Sigmoid colon (tissue), 7 donors: ENCODE measurements around the gene ANKHD1. TPM values are rescaled to one million over a fixed set of nuclear protein-coding genes. Genes with fewer than 3 reads are reported as not detected.

Experiments used
- DNase-seq: peaks from one replicate; pipeline ENCODE4 v3.0.0-alpha.2; 2019
- H3K27ac ChIP-seq, 4 donors: fragments of 200-600 bp; sonication (generic); one replicate each; pipeline ENCODE4 v1.5.1; 2016 to 2019; ENCODE audit warnings: mild to moderate bottlenecking in 1 of 4
- H3K27me3 ChIP-seq, 3 donors: fragments of 200-600 bp; sonication (generic); one replicate each; pipeline ENCODE4 v1.5.1; 2019; ENCODE audit warnings: mild to moderate bottlenecking in 1 of 3
- H3K36me3 ChIP-seq, 4 donors: fragments of 200-600 bp; sonication (generic); one replicate each; pipeline ENCODE4 v1.5.1; 2016 to 2019
- H3K4me1 ChIP-seq, 4 donors: fragments of 200-600 bp; sonication (generic); one replicate each; pipeline ENCODE4 v1.5.1; 2017 to 2019
- H3K4me3 ChIP-seq, 4 donors: fragments of 200-600 bp; sonication (generic); one replicate each; pipeline ENCODE4 v1.5.1; 2017 to 2019; ENCODE audit warnings: mild to moderate bottlenecking in 2 of 4, moderate library complexity in 1 of 4
- H3K9me3 ChIP-seq, 4 donors: fragments of 200-600 bp in 3 of 4; sonication (generic) in 3 of 4; one replicate each; pipeline versions ENCODE4 v1.5.1 to v1.6.1; 2013 to 2019
- CTCF ChIP-seq, 4 experiments: fragments of 450-650 bp in 3 of 4; fragments of 200-600 bp in 1 of 4; IDR thresholded peaks; one replicate each; pipeline ENCODE4 v1.5.1; 2016 to 2019; ENCODE audit warnings: antibody characterized with exemption in 4 of 4, mild to moderate bottlenecking in 3 of 4, moderate library complexity in 2 of 4
- EP300 ChIP-seq, 4 donors: sonication (generic); formaldehyde crosslinking; IDR thresholded peaks; one replicate each; pipeline ENCODE4 v1.6.1; 2017; ENCODE audit warnings: antibody characterized with exemption in 4 of 4
- POLR2A ChIP-seq, 2 donors: fragments of 450-650 bp; IDR thresholded peaks; one replicate each; pipeline ENCODE4 v1.6.1; 2016; ENCODE audit warnings: antibody characterized with exemption in 2 of 2, mild to moderate bottlenecking in 2 of 2, moderate library complexity in 2 of 2
- POLR2AphosphoS5 ChIP-seq, 4 donors: sonication (generic); formaldehyde crosslinking; IDR thresholded peaks; one replicate each; pipeline ENCODE4 v1.6.1; 2017; ENCODE audit warnings: antibody characterized with exemption in 4 of 4
- WGBS, 2 donors: extraction: QIAGEN DNeasy Blood & Tissue Kit; methylation state at CpG; one replicate each; pipeline ENCODE4 v1.1.7; 2013; 5-methylcytosine and 5-hydroxymethylcytosine counted together
- intact Hi-C: fragments of 100-400 bp; cut with DNase I; formaldehyde crosslinking; loops from one replicate; pipeline ENCODE4 v1.15.1; 2023
- polyA plus RNA-seq, 3 donors: library from polyadenylated mRNA; stranded (reverse); fragments of 200-250 nt; gene quantifications; one replicate each; pipeline ENCODE4 v1.2.3, GENCODE V29; 2013
- total RNA-seq, 4 donors: library from RNA; depleted of rRNA; stranded (reverse); fragments of >200 nt; gene quantifications; one replicate each; pipeline ENCODE4 v1.1.0, GENCODE V29; 2016
- donor health status: healthy with polysubstance abuse.
- donor health status: Bipolar disorder and iron deficiency.
- donor health status: healthy.

Gene ANKHD1
- total and polyA plus RNA-seq, 7 donors: 25.8 to 109 (median 93.5) TPM

- no peaks in the 10 kb centered on the region for H3K27me3 ChIP-seq
- 69 to 75% methylated on average over 3 of the region's 3 CpGs for WGBS, 2 donors
- no peak for TF ChIP-seq POLR2A (IDR thresholded peaks at IDR 0.05)
- peak in 3 of 4 donors; percentile 37 to 85 (median 67) for TF ChIP-seq EP300 (IDR thresholded peaks at IDR 0.05)
- peak; percentile 85 to 95 (median 94) for TF ChIP-seq POLR2AphosphoS5 (IDR thresholded peaks at IDR 0.05)
- no peaks in the 10 kb centered on the region for H3K9me3 ChIP-seq
- intact Hi-C loops: loop anchor here (2.0 to 10.0 kb wide), 4 partner anchors 13 to 305 kb away; partner anchors contain the start of genes ANKHD1, HARS1 and HARS2
- DNase-seq: peak; percentile 94
- H3K36me3 ChIP-seq: peaks cover 3 to 29% (median 19%) of the 10 kb centered on the region in 4 donors
- no peak overlapping the region for H3K4me3 ChIP-seq
- H3K4me1 ChIP-seq: peaks cover 0 to 54% (median 49%) of the 10 kb centered on the region in 4 donors
- H3K27ac ChIP-seq: peak overlapping the region; percentile 93 to 98 (median 98)
These were observed 147.9 kb downstream of the ANKHD1 start for GRCh38 chr5:140549237-140550144.

GRCh38 chr5:140550147-140551079 is 148.8 kb downstream of the ANKHD1 start:
- Histone ChIP-seq H3K27me3 (no peaks in the 10 kb centered on the region), H3K9me3 (no peaks in the 10 kb centered on the region), H3K4me1 (peaks cover 0 to 64% (median 57%) of the 10 kb centered on the region in 4 donors), H3K27ac (peak overlapping the region; percentile 93 to 98 (median 98)), H3K4me3 (no peak overlapping the region), H3K36me3 (peaks cover 3 to 23% (median 16%) of the 10 kb centered on the region in 4 donors)
- intact Hi-C loops: loop anchor here (10.0 kb wide), 1 partner anchor 306 kb away; no protein-coding TSS in a partner anchor
- peak; percentile 50 for DNase-seq
- 88 to 89% methylated on average over 11 of the region's 11 CpGs for WGBS, 2 donors
- TF ChIP-seq EP300 (IDR thresholded peaks at IDR 0.05): no peak
- no peak for TF ChIP-seq POLR2A (IDR thresholded peaks at IDR 0.05)
- no peak for TF ChIP-seq CTCF (IDR thresholded peaks at IDR 0.05)
- no peak for TF ChIP-seq POLR2AphosphoS5 (IDR thresholded peaks at IDR 0.05)

GRCh38 chr5:140551872-140552271 is 150.2 kb downstream of the ANKHD1 start:
- intact Hi-C loops: loop anchor here (10.0 kb wide), 1 partner anchor 307 kb away; no protein-coding TSS in a partner anchor
- TF ChIP-seq CTCF (IDR thresholded peaks at IDR 0.05): no peak
- Histone ChIP-seq H3K4me3 (no peak overlapping the region), H3K27ac (peak overlapping the region in 3 of 4 donors; percentile 93 to 98 (median 97)), H3K4me1 (peaks cover 0 to 71% (median 62%) of the 10 kb centered on the region in 4 donors), H3K36me3 (peaks cover 3 to 23% (median 16%) of the 10 kb centered on the region in 4 donors), H3K27me3 (no peaks in the 10 kb centered on the region), H3K9me3 (no peaks in the 10 kb centered on the region)
- WGBS, 2 donors: 81 to 88% methylated on average over 4 of the region's 4 CpGs
- DNase-seq: no peak

- intact Hi-C loops: loop anchor here (10.0 kb wide), 1 partner anchor 309 kb away; no protein-coding TSS in a partner anchor
- Histone ChIP-seq H3K4me1 (peaks cover 0 to 60% (median 51%) of the 10 kb centered on the region in 4 donors), H3K27me3 (no peaks in the 10 kb centered on the region), H3K4me3 (no peak overlapping the region), H3K9me3 (no peaks in the 10 kb centered on the region), H3K27ac (peak overlapping the region in 1 of 4 donors; percentile 98), H3K36me3 (peaks cover 3 to 25% (median 17%) of the 10 kb centered on the region in 4 donors)
- no peak for DNase-seq
- TF ChIP-seq EP300 (IDR thresholded peaks at IDR 0.05) (no peak), POLR2A (IDR thresholded peaks at IDR 0.05) (no peak), POLR2AphosphoS5 (IDR thresholded peaks at IDR 0.05) (no peak), CTCF (IDR thresholded peaks at IDR 0.05) (no peak)
- 57 to 78% methylated on average over 2 of the region's 2 CpGs for WGBS, 2 donors
These were observed 152.0 kb downstream of the ANKHD1 start for GRCh38 chr5:140553657-140554056.
